ENCODE measurements around the gene MTUS2. TPM values are rescaled to one million over a fixed set of nuclear protein-coding genes. Genes with fewer than 3 reads are reported as not detected.

The MTUS2 gene
- total and polyA plus RNA-seq, 9 of the 15 experiments (the other 6 are each of a cell fraction or from before 2014, with no cell fraction given): 0.01 to 0.28 (median 0.06) TPM; not detected in 1

DNA sequence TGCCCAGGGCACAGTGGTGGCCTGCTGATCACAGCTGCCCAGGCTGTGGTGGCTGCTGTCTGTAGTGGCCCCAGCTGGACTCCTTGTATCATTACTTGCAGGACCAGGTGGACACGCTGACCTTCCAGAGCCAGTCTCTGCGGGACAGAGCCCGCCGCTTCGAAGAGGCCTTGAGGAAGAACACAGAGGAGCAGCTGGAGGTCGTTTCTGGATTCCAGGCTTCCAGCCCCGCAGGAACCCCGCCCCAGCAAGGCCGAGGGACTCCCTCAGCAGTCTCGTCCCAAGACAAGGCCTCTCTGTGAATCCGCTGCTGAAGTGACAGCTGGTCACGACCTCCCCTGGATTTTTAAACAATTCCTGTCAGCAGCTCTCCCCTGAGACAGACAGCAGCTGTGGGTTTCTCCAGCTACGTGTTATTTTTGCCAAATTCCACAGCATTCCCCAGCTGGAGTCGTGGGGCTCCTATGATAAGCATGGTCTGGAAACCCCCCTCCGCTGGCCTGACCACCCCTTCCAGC lies 677.1 kb downstream of the MTUS2 start (continued):
- TF ChIP-seq CHD7 (IDR thresholded peaks at IDR 0.05; ENCODE audit: low read depth, low read length) (no peak), GATA2 (CRISPR knock-in tag; IDR thresholded peaks at IDR 0.05) (no peak), ZEB2 (IDR thresholded peaks at IDR 0.05) (no peak), ZNF274 (IDR thresholded peaks at IDR 0.05; ENCODE audit: borderline replicate concordance, low read depth, low read length) (no peak), GTF2F1 (IDR thresholded peaks at IDR 0.05; ENCODE audit: low read depth, low read length) (no peak)

Data from K562 (cell line).